HL-60/S4 treated with retinoic acid at 250 ng/mL for 4 days and 3 days (cell line): ENCODE measurements around the gene LPCAT2.

Experiments
- in situ Hi-C: fragments of 300-500 bp; cut with MboI; formaldehyde crosslinking; loops from 2 replicates; pipeline ENCODE4 v1.7.0; 2022; ENCODE audit warnings: low sequenced_read_pairs

LPCAT2 gene

GRCh38 chr16:55501549-55502322 is 7.1 kb upstream of the LPCAT2 start:
- in situ Hi-C loops: no loop called here

- in situ Hi-C loops: no loop called here
These were observed 6.0 kb upstream of the LPCAT2 start for GRCh38 chr16:55502801-55503366.

GRCh38 chr16:55503726-55504550 is 4.9 kb upstream of the LPCAT2 start:
- in situ Hi-C loops: no loop called here

- in situ Hi-C loops: no loop called here
These were observed 3.4 kb upstream of the LPCAT2 start for GRCh38 chr16:55505333-55506015.

- in situ Hi-C loops: no loop called here
These were observed 2.8 kb upstream of the LPCAT2 start for GRCh38 chr16:55506083-55506482.

- in situ Hi-C loops: no loop called here
These were observed 2.2 kb upstream of the LPCAT2 start for GRCh38 chr16:55506708-55507107.

GRCh38 chr16:55508271-55508921 is 476 bp upstream of the LPCAT2 start:
- in situ Hi-C loops: no loop called here

- in situ Hi-C loops: no loop called here
These were observed 1.4 kb downstream of the LPCAT2 start for GRCh38 chr16:55510185-55510805.

- in situ Hi-C loops: no loop called here
These were observed 4.1 kb downstream of the LPCAT2 start for GRCh38 chr16:55512941-55513340.

GRCh38 chr16:55513616-55514015 is 4.7 kb downstream of the LPCAT2 start:
- in situ Hi-C loops: no loop called here

GRCh38 chr16:55515111-55515510 is 6.2 kb downstream of the LPCAT2 start:
- in situ Hi-C loops: no loop called here

- in situ Hi-C loops: no loop called here
These were observed 12.9 kb downstream of the LPCAT2 start for GRCh38 chr16:55521792-55522191.

- in situ Hi-C loops: no loop called here
These were observed 17.6 kb downstream of the LPCAT2 start for GRCh38 chr16:55526441-55526840.

- in situ Hi-C loops: no loop called here
These were observed 19.0 kb downstream of the LPCAT2 start for GRCh38 chr16:55527885-55528284.

GRCh38 chr16:55529018-55529417 is 20.1 kb downstream of the LPCAT2 start:
- in situ Hi-C loops: no loop called here

GRCh38 chr16:55530316-55530856 is 21.5 kb downstream of the LPCAT2 start:
- in situ Hi-C loops: no loop called here

- in situ Hi-C loops: no loop called here
These were observed 23.4 kb downstream of the LPCAT2 start for GRCh38 chr16:55532227-55532626.

- in situ Hi-C loops: no loop called here
These were observed 25.9 kb downstream of the LPCAT2 start for GRCh38 chr16:55534756-55535155.

- in situ Hi-C loops: no loop called here
These were observed 30.2 kb downstream of the LPCAT2 start for GRCh38 chr16:55539049-55539448.

GRCh38 chr16:55539488-55539887 is 30.6 kb downstream of the LPCAT2 start:
- in situ Hi-C loops: no loop called here
